HG02588 (cell line): ENCODE results near the gene SLC49A3.
"Not testable (repeated sequence)": the region's sequence is repeated elsewhere in the genome, so short reads cannot be mapped to it uniquely, and the experiment has no call there.

ENCODE experiments used
- ATAC-seq: cut with Tn5 transposase; IDR thresholded peaks from one replicate; pipeline ENCODE4 v1.9.1; 2021; ENCODE audit warnings: mild to moderate bottlenecking, moderate library complexity; ENCODE audit not compliant: unreplicated experiment

The SLC49A3 gene

GRCh38 chr4:635066-635835, 53.7 kb downstream of the SLC49A3 start:
- ATAC-seq: not testable (repeated sequence)

- ATAC-seq: no peak
These were observed 54.4 kb downstream of the SLC49A3 start for GRCh38 chr4:634599-634985.

- no peak for ATAC-seq
These were observed 54.9 kb downstream of the SLC49A3 start for GRCh38 chr4:633976-634598.

- ATAC-seq: no peak
These were observed 55.5 kb downstream of the SLC49A3 start for GRCh38 chr4:633406-633805.

DNA sequence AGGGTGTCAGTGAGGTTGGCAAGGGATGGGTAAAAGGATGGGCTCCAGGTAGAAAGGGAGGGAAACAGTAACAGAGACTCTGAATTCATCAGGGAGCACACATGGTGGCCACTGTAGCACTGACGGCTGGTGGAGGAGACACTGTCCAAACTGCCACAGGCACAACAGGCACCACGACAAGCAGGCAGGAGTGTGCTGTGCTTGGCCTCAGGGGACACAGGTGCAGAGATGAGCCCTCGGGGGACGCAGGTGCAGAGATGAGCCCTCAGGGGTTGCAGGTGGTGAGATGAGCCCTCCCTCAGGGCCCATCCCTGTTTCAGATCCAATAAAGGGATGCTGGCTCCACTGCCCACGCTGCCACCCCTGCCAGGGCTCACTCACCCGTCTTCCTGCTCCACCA, 56.0 kb downstream of the SLC49A3 start:
- ATAC-seq: no peak

DNA sequence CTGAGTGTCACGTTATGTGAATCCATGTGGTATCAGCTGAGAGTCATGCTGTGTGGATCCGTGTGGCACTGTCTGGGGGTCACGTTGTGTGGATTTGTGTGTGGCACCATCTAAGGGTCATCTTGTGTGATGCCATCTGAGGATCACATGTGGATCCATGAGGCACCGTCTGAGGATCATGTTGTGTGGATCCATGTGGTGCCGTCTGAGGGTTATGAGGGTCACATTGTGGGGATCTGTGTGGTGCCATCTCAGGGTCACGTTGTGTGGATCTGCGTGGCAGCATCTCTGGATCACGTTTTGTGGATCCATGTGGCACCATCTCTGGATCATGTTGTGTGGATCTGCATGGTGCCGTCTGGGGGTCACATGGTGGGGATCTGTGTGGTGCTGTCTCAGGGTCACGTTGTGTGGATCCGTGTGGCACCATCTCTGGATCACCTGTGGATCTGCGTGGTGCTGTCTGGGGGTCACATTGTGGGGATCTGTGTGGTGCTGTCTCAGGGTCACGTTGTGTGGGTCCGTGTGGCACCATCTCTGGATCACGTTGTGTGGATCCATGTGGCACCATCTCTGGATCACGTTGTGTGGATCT, 56.7 kb downstream of the SLC49A3 start:
- no peak for ATAC-seq
